ENCODE measurements around the gene LSMEM2. TPM values are rescaled to one million over a fixed set of nuclear protein-coding genes. Genes with fewer than 3 reads are reported as not detected.
A peak's percentile ranks its signal among the peaks of the same experiment; 100 is the strongest.

The LSMEM2 gene
- total RNA-seq, 1 experiment from 2014 or later, result 0.57 TPM

DNA sequence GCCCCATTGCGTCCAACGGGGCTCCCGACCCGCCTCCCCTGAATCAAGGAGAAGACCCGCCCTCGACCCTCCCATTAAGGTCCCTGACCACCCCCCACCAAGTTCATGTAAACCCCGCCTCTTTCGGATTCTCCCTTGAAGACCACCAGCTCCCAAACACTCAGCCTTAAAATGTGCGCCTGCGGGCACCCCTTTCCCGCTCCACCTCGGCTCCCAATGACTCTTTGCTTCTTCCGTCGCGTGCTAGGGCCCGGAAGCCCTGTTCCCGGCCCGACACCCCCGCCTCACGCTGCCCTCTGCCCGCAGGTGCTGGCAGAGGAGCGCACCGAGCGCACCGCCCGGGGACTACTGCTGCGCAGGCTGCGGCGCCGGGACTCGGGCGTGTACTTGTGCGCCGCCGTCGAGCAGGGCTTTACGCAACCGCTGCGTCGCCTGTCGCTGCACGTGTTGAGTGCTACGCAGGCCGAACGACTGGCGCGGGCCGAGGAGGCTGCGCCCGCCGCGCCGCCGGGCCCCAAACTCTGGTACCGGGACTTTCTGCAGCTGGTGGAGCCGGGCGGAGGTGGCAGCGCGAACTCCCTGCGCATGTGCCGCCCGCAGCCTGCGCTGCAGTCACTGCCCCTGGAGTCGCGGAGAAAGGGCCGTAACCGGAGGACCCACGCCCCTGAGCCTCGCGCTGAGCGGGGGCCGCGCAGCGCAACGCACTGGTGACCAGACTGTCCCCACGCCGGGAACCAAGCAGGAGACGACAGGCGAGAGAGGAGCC, 2.7 kb upstream of the LSMEM2 start (continued):
- TF ChIP-seq RORB (CRISPR knock-in tag; IDR thresholded peaks at IDR 0.05), result no peak
- TF ChIP-seq FOXP1 (CRISPR knock-in tag; IDR thresholded peaks at IDR 0.05; ENCODE audit: borderline replicate concordance), result no peak
- TF ChIP-seq, protein P1, sequence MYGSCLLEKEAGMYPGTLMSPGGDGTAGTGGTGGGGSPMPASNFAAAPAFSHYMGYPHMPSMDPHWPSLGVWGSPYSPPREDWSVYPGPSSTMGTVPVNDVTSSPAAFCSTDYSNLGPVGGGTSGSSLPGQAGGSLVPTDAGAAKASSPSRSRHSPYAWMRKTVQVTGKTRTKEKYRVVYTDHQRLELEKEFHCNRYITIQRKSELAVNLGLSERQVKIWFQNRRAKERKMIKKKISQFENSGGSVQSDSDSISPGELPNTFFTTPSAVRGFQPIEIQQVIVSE (CRISPR knock-in tag; IDR thresholded peaks at IDR 0.05; ENCODE audit: borderline replicate concordance), result no peak
- no peak for TF ChIP-seq SMAD3 (CRISPR knock-in tag; IDR thresholded peaks at IDR 0.05; ENCODE audit: borderline replicate concordance)
- no peak for TF ChIP-seq ATF1 (CRISPR knock-in tag; IDR thresholded peaks at IDR 0.05)
- TF ChIP-seq, protein P2, sequence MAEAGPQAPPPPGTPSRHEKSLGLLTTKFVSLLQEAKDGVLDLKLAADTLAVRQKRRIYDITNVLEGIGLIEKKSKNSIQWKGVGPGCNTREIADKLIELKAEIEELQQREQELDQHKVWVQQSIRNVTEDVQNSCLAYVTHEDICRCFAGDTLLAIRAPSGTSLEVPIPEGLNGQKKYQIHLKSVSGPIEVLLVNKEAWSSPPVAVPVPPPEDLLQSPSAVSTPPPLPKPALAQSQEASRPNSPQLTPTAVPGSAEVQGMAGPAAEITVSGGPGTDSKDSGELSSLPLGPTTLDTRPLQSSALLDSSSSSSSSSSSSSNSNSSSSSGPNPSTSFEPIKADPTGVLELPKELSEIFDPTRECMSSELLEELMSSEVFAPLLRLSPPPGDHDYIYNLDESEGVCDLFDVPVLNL (CRISPR knock-in tag; IDR thresholded peaks at IDR 0.05; ENCODE audit: borderline replicate concordance, low read depth), result no peak
- TF ChIP-seq, protein P3, sequence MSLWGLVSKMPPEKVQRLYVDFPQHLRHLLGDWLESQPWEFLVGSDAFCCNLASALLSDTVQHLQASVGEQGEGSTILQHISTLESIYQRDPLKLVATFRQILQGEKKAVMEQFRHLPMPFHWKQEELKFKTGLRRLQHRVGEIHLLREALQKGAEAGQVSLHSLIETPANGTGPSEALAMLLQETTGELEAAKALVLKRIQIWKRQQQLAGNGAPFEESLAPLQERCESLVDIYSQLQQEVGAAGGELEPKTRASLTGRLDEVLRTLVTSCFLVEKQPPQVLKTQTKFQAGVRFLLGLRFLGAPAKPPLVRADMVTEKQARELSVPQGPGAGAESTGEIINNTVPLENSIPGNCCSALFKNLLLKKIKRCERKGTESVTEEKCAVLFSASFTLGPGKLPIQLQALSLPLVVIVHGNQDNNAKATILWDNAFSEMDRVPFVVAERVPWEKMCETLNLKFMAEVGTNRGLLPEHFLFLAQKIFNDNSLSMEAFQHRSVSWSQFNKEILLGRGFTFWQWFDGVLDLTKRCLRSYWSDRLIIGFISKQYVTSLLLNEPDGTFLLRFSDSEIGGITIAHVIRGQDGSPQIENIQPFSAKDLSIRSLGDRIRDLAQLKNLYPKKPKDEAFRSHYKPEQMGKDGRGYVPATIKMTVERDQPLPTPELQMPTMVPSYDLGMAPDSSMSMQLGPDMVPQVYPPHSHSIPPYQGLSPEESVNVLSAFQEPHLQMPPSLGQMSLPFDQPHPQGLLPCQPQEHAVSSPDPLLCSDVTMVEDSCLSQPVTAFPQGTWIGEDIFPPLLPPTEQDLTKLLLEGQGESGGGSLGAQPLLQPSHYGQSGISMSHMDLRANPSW (CRISPR knock-in tag; conservative IDR thresholded peaks at IDR 0.05; ENCODE audit: low read depth), result no peak
- TF ChIP-seq ZNF219 (CRISPR knock-in tag; IDR thresholded peaks at IDR 0.05; ENCODE audit: borderline replicate concordance), result no peak
- TF ChIP-seq, protein P4, sequence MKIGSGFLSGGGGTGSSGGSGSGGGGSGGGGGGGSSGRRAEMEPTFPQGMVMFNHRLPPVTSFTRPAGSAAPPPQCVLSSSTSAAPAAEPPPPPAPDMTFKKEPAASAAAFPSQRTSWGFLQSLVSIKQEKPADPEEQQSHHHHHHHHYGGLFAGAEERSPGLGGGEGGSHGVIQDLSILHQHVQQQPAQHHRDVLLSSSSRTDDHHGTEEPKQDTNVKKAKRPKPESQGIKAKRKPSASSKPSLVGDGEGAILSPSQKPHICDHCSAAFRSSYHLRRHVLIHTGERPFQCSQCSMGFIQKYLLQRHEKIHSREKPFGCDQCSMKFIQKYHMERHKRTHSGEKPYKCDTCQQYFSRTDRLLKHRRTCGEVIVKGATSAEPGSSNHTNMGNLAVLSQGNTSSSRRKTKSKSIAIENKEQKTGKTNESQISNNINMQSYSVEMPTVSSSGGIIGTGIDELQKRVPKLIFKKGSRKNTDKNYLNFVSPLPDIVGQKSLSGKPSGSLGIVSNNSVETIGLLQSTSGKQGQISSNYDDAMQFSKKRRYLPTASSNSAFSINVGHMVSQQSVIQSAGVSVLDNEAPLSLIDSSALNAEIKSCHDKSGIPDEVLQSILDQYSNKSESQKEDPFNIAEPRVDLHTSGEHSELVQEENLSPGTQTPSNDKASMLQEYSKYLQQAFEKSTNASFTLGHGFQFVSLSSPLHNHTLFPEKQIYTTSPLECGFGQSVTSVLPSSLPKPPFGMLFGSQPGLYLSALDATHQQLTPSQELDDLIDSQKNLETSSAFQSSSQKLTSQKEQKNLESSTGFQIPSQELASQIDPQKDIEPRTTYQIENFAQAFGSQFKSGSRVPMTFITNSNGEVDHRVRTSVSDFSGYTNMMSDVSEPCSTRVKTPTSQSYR (CRISPR knock-in tag; IDR thresholded peaks at IDR 0.05), result no peak
- no peak for TF ChIP-seq ZNF232 (CRISPR knock-in tag; IDR thresholded peaks at IDR 0.05)
- TF ChIP-seq, protein P5, sequence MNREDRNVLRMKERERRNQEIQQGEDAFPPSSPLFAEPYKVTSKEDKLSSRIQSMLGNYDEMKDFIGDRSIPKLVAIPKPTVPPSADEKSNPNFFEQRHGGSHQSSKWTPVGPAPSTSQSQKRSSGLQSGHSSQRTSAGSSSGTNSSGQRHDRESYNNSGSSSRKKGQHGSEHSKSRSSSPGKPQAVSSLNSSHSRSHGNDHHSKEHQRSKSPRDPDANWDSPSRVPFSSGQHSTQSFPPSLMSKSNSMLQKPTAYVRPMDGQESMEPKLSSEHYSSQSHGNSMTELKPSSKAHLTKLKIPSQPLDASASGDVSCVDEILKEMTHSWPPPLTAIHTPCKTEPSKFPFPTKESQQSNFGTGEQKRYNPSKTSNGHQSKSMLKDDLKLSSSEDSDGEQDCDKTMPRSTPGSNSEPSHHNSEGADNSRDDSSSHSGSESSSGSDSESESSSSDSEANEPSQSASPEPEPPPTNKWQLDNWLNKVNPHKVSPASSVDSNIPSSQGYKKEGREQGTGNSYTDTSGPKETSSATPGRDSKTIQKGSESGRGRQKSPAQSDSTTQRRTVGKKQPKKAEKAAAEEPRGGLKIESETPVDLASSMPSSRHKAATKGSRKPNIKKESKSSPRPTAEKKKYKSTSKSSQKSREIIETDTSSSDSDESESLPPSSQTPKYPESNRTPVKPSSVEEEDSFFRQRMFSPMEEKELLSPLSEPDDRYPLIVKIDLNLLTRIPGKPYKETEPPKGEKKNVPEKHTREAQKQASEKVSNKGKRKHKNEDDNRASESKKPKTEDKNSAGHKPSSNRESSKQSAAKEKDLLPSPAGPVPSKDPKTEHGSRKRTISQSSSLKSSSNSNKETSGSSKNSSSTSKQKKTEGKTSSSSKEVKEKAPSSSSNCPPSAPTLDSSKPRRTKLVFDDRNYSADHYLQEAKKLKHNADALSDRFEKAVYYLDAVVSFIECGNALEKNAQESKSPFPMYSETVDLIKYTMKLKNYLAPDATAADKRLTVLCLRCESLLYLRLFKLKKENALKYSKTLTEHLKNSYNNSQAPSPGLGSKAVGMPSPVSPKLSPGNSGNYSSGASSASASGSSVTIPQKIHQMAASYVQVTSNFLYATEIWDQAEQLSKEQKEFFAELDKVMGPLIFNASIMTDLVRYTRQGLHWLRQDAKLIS (CRISPR knock-in tag; IDR thresholded peaks at IDR 0.05; ENCODE audit: borderline replicate concordance), result no peak
- TF ChIP-seq, protein P6, sequence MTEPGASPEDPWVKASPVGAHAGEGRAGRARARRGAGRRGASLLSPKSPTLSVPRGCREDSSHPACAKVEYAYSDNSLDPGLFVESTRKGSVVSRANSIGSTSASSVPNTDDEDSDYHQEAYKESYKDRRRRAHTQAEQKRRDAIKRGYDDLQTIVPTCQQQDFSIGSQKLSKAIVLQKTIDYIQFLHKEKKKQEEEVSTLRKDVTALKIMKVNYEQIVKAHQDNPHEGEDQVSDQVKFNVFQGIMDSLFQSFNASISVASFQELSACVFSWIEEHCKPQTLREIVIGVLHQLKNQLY (CRISPR knock-in tag; IDR thresholded peaks at IDR 0.05), result no peak
- TF ChIP-seq ZNF317 (CRISPR knock-in tag; IDR thresholded peaks at IDR 0.05; ENCODE audit: borderline replicate concordance, low read depth), result no peak
- TF ChIP-seq, protein P7, sequence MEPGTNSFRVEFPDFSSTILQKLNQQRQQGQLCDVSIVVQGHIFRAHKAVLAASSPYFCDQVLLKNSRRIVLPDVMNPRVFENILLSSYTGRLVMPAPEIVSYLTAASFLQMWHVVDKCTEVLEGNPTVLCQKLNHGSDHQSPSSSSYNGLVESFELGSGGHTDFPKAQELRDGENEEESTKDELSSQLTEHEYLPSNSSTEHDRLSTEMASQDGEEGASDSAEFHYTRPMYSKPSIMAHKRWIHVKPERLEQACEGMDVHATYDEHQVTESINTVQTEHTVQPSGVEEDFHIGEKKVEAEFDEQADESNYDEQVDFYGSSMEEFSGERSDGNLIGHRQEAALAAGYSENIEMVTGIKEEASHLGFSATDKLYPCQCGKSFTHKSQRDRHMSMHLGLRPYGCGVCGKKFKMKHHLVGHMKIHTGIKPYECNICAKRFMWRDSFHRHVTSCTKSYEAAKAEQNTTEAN (CRISPR knock-in tag; IDR thresholded peaks at IDR 0.05), result no peak
- TF ChIP-seq ZNF416 (CRISPR knock-in tag; IDR thresholded peaks at IDR 0.05), result no peak
- peak; percentile 15; the same call in 1 of the 2 replicates for TF ChIP-seq CREB1 (CRISPR knock-in tag; IDR thresholded peaks at IDR 0.05)
- no peak for TF ChIP-seq TEAD4 (CRISPR knock-in tag; IDR thresholded peaks at IDR 0.05)
- TF ChIP-seq, protein P8, sequence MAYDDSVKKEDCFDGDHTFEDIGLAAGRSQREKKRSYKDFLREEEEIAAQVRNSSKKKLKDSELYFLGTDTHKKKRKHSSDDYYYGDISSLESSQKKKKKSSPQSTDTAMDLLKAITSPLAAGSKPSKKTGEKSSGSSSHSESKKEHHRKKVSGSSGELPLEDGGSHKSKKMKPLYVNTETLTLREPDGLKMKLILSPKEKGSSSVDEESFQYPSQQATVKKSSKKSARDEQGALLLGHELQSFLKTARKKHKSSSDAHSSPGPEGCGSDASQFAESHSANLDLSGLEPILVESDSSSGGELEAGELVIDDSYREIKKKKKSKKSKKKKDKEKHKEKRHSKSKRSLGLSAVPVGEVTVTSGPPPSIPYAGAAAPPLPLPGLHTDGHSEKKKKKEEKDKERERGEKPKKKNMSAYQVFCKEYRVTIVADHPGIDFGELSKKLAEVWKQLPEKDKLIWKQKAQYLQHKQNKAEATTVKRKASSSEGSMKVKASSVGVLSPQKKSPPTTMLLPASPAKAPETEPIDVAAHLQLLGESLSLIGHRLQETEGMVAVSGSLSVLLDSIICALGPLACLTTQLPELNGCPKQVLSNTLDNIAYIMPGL (CRISPR knock-in tag; IDR thresholded peaks at IDR 0.05), result no peak
- no peak for TF ChIP-seq ZNF263 (CRISPR knock-in tag; IDR thresholded peaks at IDR 0.05; ENCODE audit: low read depth)
- no peak for TF ChIP-seq JAZF1 (CRISPR knock-in tag; IDR thresholded peaks at IDR 0.05)
- 0 out of 2 replicates have a peak, but pooled peaks have one; percentile 58 for TF ChIP-seq KAT7 (CRISPR knock-in tag; IDR thresholded peaks at IDR 0.05; ENCODE audit: borderline replicate concordance)
- TF ChIP-seq NR2C2 (CRISPR knock-in tag; IDR thresholded peaks at IDR 0.05), result no peak
- no peak for TF ChIP-seq SP1 (CRISPR knock-in tag; conservative IDR thresholded peaks at IDR 0.05)

Data from WTC11 (cell line).